Stimulated activated CD4-positive, alpha-beta T cell treated with anti-CD3 and anti-CD28 coated beads, TNF-alpha, amount 100 ng/mL, for 4 hours (primary cell): ENCODE measurements around the gene SMIM24.
"Not testable (repeated sequence)": the region's sequence is repeated elsewhere in the genome, so short reads cannot be mapped to it uniquely, and the experiment has no call there.

Experiments used
- DNase-seq, 3 experiments: peaks; one replicate each; pipeline ENCODE4 v3.0.0-alpha.2; 2020; ENCODE audit warnings: low read depth in 3 of 3

Gene SMIM24

DNA sequence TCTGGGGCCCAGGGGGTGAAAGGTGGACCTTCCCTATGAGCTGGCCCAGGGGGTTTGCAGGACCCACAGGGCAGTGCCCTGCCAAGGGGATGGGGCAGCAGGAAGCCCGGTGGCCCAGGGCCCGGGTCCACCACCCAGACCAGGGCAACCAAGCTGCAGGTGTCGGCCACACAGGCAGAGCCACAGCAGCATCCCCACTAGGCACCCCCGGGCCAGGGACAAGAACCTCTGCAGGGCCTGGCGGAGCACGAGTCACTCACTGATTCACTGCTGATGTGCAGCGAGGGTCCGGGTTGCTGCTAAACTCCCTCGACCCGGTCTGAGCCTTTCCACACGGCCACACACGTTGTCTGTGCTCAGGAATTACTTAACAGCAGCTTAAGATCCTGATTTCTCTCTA lies 34.6 kb upstream of the SMIM24 start:
- no peak for DNase-seq

GRCh38 chr19:3513229-3514140 lies 33.2 kb upstream of the SMIM24 start:
- DNase-seq: no peak

DNA sequence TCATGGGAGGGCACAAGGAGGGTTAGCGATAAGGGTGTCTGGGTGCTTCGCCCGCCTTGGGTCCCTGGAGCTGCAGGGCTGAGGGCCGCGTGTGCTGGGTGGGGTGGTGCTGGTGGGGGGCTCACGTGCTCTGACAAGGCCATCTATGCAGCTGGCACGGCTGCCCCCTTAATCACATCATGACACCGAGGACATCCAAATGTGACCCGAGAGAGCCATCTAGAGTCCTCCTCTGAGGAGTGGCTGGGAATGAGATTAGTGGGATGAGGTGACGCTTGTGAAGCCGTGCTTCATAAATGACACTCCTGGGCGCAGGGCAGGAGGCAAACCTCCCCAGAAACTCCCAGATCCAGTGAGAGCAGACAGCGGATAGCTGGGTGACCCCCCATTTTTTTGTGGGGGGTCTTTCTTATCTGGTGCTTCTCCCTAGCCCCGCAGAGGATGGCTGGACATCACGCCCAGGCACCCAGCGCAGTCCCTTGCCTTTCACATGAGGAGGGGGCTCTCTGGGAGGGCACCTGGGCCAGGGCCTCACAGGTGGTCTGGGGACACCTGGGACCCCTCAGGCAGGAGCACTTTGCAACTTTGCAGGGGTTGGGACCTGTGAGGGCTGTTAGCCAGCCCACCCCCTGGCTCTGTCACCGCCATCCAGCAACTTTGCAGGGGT lies 32.4 kb upstream of the SMIM24 start:
- no peak for DNase-seq

- DNase-seq: no peak
Observed at GRCh38 chr19:3511506-3512251, 31.4 kb upstream of the SMIM24 start.

DNA sequence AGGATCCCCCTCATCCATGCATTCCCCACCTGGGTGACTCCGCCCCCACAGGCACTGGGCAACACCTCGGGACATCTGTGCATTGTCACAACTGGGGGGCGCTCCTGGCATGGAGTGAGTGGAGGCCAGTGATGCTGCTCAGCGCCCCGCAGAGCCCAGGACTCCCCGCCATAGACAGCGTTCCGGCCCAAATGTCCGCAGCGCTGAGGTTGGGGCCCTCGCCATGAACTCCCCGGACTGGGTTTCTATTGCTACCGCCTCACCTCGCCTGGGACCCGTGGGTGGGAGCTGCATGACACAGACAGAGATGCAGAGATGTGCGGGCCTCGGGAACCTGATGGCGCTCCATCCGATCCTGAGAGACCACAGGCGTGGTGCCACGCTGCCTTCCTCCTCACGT lies 30.4 kb upstream of the SMIM24 start:
- no peak for DNase-seq

DNA sequence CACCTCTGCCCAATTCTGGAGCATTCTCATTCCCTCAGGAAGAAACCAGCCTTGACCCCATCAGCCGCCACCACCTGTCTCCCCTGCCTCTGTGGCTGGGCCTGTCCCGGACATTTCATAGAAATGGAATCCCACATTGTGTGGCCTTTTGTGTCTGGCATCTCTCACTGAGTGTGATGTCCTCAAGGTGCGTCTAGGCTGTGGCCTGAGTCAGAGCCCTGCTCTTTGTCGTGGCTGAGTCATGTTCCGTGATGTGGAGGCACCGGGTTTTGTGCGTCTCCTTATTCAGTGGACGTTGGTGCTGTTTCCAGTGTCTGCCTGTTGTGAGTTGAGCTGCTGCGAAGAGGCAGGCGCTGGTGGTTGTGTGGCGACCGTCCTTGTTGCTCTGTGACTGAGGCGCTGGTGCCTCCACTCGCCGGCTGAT lies 29.3 kb upstream of the SMIM24 start:
- DNase-seq: no peak

GRCh38 chr19:3508771-3509535 lies 28.6 kb upstream of the SMIM24 start:
- DNase-seq: no peak

- not testable (repeated sequence) for DNase-seq
Observed at GRCh38 chr19:3508121-3508661, 27.9 kb upstream of the SMIM24 start.

DNA sequence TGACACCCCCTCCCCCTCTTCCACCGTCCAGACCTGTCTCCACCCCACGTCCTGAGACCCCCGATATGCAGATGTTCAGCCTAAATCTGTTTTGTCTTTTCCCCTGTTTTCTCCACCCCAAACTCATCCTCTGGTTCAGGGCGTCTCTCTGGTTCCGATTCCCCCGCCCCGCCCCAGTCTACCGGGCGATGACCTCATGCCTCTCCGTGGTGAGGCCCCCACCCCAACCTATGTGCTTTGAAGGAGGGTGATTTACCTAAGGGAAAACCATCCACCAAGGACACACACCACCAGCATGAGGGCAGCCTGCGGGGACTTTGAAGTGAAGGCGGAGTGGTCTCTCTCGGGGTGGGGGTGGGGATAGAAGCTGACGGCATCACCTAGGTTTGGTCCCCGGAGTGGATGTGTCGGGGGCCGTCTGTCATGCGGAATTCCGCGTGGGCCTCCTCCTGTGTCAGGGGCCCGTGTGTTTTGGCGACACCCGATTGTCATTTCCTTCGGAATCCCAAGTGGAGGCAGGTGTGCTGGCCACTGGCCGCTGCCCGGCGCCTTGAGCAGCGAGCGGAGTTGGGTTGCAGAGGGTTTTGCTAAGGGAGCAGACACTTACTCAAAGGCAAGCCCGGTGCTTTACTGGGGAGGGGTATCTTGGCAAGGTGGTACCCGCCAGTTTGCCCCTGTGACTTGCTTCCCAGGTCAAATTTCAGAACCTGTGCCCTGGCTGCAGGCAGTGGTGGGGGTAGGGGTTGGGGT lies 27.2 kb upstream of the SMIM24 start:
- peak in 1 of 3 experiments; percentile 28 for DNase-seq

DNA sequence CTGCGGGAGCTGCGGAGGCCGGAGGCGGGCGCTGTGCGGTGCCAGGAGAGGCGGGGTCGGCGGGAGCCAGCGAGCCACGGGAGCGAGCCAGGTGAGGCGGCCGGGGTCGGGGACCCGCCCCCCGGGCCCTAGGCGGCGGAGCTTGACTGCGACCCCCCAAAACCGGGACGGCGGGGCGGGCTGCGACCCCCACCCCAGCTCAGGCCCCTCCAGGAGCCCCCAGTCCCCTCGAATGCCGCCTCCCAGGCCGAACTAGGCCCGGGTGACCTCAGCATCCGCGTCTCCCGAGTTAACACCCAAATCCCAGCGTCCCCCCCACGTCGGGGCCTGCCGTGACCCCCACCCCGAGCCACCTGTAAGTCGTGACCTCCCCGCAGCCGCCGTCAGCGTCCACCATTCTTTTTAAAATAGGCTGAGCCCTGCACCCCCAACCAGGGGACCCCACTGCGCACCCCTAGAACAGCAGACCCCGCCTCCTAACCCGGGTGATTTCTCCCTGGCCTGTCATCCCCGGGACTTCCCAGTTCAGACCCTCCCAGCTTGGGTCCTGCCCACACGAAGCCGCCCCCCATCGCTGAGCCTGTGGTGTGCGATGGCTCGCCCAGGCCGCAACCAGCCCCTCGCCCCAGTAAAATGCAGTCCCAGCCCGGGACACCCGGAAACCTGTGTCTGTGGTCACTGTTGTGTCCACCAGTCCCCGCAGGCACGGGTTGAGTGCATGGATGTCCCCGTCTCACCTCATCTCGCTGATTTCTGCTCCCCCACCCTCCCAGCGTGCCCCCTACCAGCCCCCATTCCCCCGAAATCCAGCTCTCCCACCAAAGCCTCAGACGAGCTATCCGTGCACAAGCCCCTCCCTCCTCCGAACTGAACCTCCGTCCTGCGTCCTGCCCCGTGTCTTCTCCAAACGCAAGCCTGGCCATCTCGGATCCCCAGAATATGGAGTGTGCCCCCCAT lies 26.3 kb upstream of the SMIM24 start:
- peak in 1 of 3 experiments; percentile 27 for DNase-seq

GRCh38 chr19:3505598-3506383 lies 25.5 kb upstream of the SMIM24 start, which contains the start of gene FZR1:
FZR1 (plus strand) TSS chr19:3506311; CDS start chr19:3522990, 16,679 bp downstream.
- peak; percentile 99 for DNase-seq

- DNase-seq: no peak
Observed at GRCh38 chr19:3504735-3505134, 24.4 kb upstream of the SMIM24 start.

GRCh38 chr19:3503036-3503572 lies 22.8 kb upstream of the SMIM24 start:
- DNase-seq: no peak

GRCh38 chr19:3501780-3502179 lies 21.5 kb upstream of the SMIM24 start:
- no peak for DNase-seq

GRCh38 chr19:3500429-3501101 lies 20.2 kb upstream of the SMIM24 start, which contains the start of gene DOHH:
DOHH (minus strand) TSS chr19:3500674; CDS start chr19:3496814, 3,860 bp downstream.
- DNase-seq: peak; percentile 90 to 93 (median 91)

DNA sequence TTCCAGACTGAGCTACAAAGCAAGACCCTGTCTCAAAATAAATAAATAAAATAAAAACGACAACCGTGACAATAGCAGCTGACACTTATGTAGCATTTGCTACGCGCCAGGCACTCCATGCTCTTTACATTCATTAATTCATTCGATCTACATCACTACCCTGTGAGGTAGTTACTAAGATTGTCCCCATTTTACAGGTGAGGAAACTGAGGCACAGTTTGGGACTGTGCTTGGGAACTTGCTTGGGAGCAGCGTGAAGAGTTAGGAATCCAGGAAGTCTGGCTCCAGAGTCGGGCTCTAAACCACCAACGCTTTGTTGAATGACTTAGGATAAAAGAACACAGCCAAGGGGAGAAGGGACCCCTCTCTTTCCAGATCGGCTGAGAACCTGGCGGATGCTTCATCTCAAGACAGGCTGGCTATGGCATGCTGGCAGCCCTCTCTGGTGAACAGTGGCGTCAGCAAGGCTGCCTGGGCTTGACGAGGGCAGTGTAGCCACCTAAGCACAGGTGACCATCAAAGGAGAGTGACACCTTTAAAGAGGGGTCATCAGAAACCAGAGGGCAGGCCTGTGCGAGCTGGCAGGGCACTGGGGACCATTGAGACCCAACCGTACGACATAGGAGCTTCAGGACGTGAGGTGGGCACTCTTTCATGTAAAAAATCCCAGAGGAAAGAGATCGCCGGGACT lies 19.6 kb upstream of the SMIM24 start:
- no peak for DNase-seq
